ENCODE measurements around the gene TBC1D8.

- TF ChIP-seq CTCF (IDR thresholded peaks at IDR 0.05; ENCODE audit: low read depth, low read length): peak; percentile 93
- TF ChIP-seq POLR2A (IDR thresholded peaks at IDR 0.05; ENCODE audit: extremely low read depth, insufficient read length): no peak
Observed at GRCh38 chr2:101152272-101153076, 1.3 kb upstream of the TBC1D8 start.

Data from NB4 (cell line).